ENCODE data around the gene KLHL40. TPM values are rescaled to one million over a fixed set of nuclear protein-coding genes. Genes with fewer than 3 reads are reported as not detected.
A peak's percentile ranks its signal among the peaks of the same experiment; 100 is the strongest.

The KLHL40 gene
- total and polyA plus RNA-seq, 8 donors = 0.12 TPM; not detected in 7

DNA sequence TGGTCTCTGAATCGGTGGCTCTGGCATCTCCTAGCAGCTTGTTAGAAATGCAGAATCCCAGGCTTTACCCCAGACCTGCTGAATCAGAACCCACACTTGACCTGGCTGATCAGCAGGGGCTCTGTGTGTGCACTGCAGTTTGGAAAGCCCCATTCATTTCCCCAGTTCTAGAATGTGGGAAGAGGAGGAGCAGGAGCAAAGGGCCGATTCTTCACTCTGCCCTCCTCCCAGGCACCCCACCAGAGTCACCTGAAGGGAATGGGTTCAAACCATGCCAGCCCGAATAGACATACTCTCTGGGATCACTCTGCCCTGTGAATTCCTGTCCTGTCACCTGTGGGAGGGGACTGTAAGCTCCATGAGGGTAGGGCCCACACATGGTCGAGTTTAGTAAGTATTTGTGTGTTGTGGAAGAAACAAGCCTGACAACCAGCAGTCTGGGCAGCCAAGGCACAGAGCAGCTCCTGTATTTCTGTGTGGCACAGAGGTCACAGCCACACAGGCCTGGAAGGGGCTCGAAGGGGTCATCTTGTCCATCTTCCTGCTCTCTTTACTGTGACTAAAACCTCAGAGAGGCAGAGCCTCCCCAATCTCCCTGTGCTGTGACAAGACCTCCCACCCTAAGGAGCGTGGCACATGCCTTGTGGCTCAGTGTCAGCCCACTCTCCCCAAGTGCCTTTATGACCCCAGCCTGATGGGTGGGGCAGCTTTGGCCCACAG, 46.3 kb downstream of the KLHL40 start:
- FAIRE-seq (no peak), DNase-seq (no peak), ATAC-seq (no peak)
- Histone ChIP-seq H3K27ac (no peak overlapping the region), H3K27me3 (no peaks in the 10 kb centered on the region), H3K4me3 (no peak overlapping the region), H3K9me3 (no peaks in the 10 kb centered on the region), H3K36me3 (no peaks in the 10 kb centered on the region), H3K4me1 (no peaks in the 10 kb centered on the region)
- WGBS, 2 donors = 72 to 83% methylated on average over 6 of the region's 6 CpGs
- TF ChIP-seq, protein P1, sequence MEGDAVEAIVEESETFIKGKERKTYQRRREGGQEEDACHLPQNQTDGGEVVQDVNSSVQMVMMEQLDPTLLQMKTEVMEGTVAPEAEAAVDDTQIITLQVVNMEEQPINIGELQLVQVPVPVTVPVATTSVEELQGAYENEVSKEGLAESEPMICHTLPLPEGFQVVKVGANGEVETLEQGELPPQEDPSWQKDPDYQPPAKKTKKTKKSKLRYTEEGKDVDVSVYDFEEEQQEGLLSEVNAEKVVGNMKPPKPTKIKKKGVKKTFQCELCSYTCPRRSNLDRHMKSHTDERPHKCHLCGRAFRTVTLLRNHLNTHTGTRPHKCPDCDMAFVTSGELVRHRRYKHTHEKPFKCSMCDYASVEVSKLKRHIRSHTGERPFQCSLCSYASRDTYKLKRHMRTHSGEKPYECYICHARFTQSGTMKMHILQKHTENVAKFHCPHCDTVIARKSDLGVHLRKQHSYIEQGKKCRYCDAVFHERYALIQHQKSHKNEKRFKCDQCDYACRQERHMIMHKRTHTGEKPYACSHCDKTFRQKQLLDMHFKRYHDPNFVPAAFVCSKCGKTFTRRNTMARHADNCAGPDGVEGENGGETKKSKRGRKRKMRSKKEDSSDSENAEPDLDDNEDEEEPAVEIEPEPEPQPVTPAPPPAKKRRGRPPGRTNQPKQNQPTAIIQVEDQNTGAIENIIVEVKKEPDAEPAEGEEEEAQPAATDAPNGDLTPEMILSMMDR (IDR thresholded peaks at IDR 0.05) = no peak
- intact Hi-C loops (cut with DNase I) = no loop called here

- peak in 3 of 4 donors; percentile 48 to 78 (median 70) for ATAC-seq
- no peaks in the 10 kb centered on the region for H3K27me3 ChIP-seq
- TF ChIP-seq, protein P1 (IDR thresholded peaks at IDR 0.05) = no peak
- intact Hi-C loops (cut with DNase I) = no loop called here
- FAIRE-seq = no peak
- peak in 2 of 6 donors; percentile 4 to 23 for DNase-seq
- no peaks in the 10 kb centered on the region for H3K4me1 ChIP-seq
- no peaks in the 10 kb centered on the region for H3K9me3 ChIP-seq
- H3K36me3 ChIP-seq = no peaks in the 10 kb centered on the region
- H3K4me3 ChIP-seq = no peak overlapping the region
- 58 to 59% methylated on average over 3 to 4 of the region's 4 CpGs for WGBS, 2 donors
- H3K27ac ChIP-seq = no peak overlapping the region
Observed at GRCh38 chr3:42732196-42732828, 47.0 kb downstream of the KLHL40 start.

DNA sequence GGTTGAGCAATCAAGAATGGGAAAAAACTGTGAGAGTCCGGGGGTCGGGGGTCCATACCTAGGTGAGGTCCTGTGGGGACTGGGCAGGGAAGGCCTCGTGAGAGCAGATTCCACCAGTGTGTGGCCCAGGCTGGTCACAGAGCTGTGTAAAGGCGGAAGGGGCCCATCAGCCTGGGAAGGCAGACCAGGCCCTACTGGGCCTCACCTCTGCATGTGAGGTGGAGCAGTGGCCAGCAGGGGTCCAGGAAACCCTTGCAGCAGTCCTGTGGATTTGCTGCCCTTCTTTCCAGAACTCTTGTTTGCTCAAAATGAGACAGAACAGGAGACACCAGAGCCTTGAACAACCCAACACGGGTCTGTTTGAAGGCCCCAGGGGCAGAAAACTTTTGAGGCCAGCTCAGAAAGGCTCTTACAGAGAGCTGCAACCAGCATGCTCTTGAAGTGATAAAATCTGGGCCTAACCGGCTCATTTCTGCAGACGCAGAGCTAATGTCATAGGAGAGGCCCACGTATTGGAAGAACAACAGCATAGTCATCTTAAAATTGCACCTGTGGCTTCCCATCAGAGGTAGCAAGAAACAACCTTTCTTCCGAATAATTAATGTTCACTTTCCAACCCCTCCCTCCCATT, 47.6 kb downstream of the KLHL40 start:
- 80 to 84% methylated on average over 9 of the region's 9 CpGs for WGBS, 2 donors
- Histone ChIP-seq H3K27ac (no peak overlapping the region), H3K4me3 (no peak overlapping the region), H3K27me3 (no peaks in the 10 kb centered on the region), H3K36me3 (no peaks in the 10 kb centered on the region), H3K9me3 (no peaks in the 10 kb centered on the region), H3K4me1 (no peaks in the 10 kb centered on the region)
- DNase-seq (no peak), FAIRE-seq (no peak), ATAC-seq (peak in 1 of 4 donors; percentile 37)
- intact Hi-C loops (cut with DNase I) = no loop called here
- TF ChIP-seq, protein P1 (IDR thresholded peaks at IDR 0.05) = no peak

GRCh38 chr3:42733501-42734262, 48.3 kb downstream of the KLHL40 start:
- no peak overlapping the region for H3K27ac ChIP-seq
- DNase-seq (no peak), ATAC-seq (no peak), FAIRE-seq (no peak)
- H3K9me3 ChIP-seq = no peaks in the 10 kb centered on the region
- no peak overlapping the region for H3K4me3 ChIP-seq
- H3K4me1 ChIP-seq = no peaks in the 10 kb centered on the region
- H3K27me3 ChIP-seq = no peaks in the 10 kb centered on the region
- H3K36me3 ChIP-seq = no peaks in the 10 kb centered on the region
- WGBS, 2 donors = 78 to 90% methylated on average over 13 of the region's 13 CpGs
- TF ChIP-seq, protein P1 (IDR thresholded peaks at IDR 0.05) = no peak
- intact Hi-C loops (cut with DNase I) = no loop called here

All from pancreas (tissue), 10 donors.